PFSK-1 (cell line): ENCODE data around the gene KRTDAP.

Experiments used
- FOXP2 ChIP-seq: optimal IDR thresholded peaks from 2 replicates; pipeline ENCODE3; 2011; ENCODE audit warnings: borderline replicate concordance, control low read depth, inconsistent platforms; ENCODE audit not compliant: insufficient read depth; ENCODE audit errors: extremely low read length, extremely low read depth
- POLR2AphosphoS5 ChIP-seq: IDR thresholded peaks from 2 replicates; pipeline ENCODE4 v1.6.1; 2012; ENCODE audit warnings: low read depth, mild to moderate bottlenecking, control low read depth, low read length, moderate library complexity
- REST ChIP-seq, 2 experiments: IDR thresholded peaks; 2 replicates each; pipeline versions ENCODE4 v1.6.1 to v1.8.0; 2011 to 2012; ENCODE audit warnings: low read depth in 2 of 2, low read length in 2 of 2, control low read depth in 1 of 2, inconsistent platforms in 1 of 2, mild to moderate bottlenecking in 1 of 2, moderate library complexity in 1 of 2; ENCODE audit not compliant: insufficient read depth in 1 of 2
- SIN3A ChIP-seq: IDR thresholded peaks from 2 replicates; pipeline ENCODE4 v1.6.1; 2012; ENCODE audit warnings: mild to moderate bottlenecking, low read length, moderate library complexity, borderline replicate concordance; ENCODE audit not compliant: insufficient read depth
- TAF1 ChIP-seq: IDR thresholded peaks from 2 replicates; pipeline ENCODE4 v1.6.1; 2012; ENCODE audit warnings: low read length, control low read depth, borderline replicate concordance; ENCODE audit not compliant: insufficient read depth

Gene KRTDAP

GRCh38 chr19:35528218-35529038 is 38.2 kb upstream of the KRTDAP start, which contains the start of gene SBSN:
Gene SBSN, minus strand, starts transcription at chr19:35528311. Its CDS starts 30 bp downstream, at chr19:35528281.
- TF ChIP-seq POLR2AphosphoS5: no peak
- TF ChIP-seq SIN3A: no peak

GRCh38 chr19:35525873-35526272 is 35.6 kb upstream of the KRTDAP start:
- TF ChIP-seq REST (IDR thresholded peaks at IDR 0.05; ENCODE audit: insufficient read depth in 1 of 2, low read depth in 2 of 2, low read length in 2 of 2): no peak
- no peak for TF ChIP-seq POLR2AphosphoS5
- TF ChIP-seq TAF1: no peak
- TF ChIP-seq SIN3A: no peak
- no peak for TF ChIP-seq FOXP2

DNA sequence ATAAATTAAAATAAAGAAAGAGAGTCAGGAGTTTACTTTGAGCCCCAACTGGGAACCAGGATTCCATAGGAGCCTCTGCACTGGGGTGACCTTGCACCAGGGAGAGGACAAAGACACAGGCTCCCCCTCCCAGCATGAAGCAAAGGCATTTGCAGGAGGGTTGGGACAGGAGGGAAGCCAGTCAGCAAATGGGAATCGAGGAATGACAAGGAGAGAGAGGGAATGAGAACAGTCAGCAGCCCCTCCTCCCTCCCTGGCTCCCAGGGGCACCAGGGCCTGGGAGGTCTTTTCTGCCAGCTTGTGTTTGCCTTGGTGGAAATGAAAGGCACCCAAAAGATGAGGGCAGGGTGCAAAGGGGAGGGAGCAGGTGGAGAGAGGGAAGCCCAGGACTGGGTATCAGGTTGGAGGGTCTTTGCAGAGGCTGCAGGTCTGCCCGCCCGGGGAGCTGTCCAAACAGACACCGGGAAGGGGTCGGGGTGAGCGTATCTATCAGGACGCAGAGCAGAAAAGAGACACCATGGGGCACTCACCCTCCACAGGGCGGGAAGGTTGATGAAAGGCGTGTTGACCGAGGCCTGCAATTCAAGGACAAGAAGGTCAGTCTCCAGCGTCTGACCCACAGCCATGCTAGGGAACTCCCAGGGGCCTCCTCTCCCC is 34.0 kb upstream of the KRTDAP start:
- TF ChIP-seq FOXP2 (no peak), SIN3A (no peak)

GRCh38 chr19:35522745-35523327 is 32.6 kb upstream of the KRTDAP start:
- TF ChIP-seq FOXP2: no peak

- no peak for TF ChIP-seq POLR2AphosphoS5
- no peak for TF ChIP-seq TAF1
- no peak for TF ChIP-seq FOXP2
- TF ChIP-seq SIN3A: no peak
- TF ChIP-seq REST (IDR thresholded peaks at IDR 0.05; ENCODE audit: insufficient read depth in 1 of 2, low read depth in 2 of 2, low read length in 2 of 2): no peak
These were observed 31.0 kb upstream of the KRTDAP start for GRCh38 chr19:35521124-35521743.

DNA sequence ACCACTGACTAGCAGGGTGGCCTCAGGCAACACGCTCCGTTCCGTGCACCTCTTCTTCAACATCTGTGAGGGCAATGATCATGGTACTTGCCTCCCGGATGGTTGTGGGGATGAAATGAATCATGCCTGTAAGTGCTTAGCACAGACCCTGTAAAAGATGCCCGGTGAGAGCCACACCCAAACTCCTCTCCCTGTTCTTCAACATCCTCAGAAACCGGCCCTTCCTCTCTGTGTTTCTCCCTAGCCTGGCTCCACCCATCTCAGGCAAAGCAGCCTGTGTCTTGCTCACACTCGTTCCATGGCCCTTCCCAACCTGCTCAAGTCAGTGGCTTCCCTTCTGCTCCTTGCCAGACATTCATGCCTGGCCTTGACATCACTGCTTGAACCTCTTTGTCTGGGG is 29.0 kb upstream of the KRTDAP start:
- TF ChIP-seq SIN3A (no peak), POLR2AphosphoS5 (no peak), TAF1 (no peak)

DNA sequence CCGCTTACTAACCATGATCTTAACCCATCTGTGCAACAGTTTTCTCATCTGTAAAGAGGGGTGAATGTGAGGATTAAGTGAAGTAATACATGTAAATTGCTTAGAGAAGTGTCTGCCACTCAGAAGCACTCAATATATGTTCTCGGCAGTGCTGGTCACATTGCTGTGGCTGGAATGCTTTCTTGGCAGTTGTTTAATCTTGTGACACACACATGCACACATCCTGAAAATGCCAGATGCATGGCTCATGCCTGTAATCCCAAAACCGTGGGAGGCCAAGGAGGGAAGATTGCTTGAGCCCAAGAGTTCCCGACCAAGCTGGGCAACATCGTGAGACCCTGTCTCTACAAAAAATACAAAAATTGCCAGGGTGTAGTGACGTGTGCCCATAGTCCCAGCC is 28.0 kb upstream of the KRTDAP start:
- TF ChIP-seq SIN3A (no peak), POLR2AphosphoS5 (no peak), FOXP2 (no peak), TAF1 (no peak), REST (IDR thresholded peaks at IDR 0.05; ENCODE audit: insufficient read depth in 1 of 2, low read depth in 2 of 2, low read length in 2 of 2) (no peak)
